IPS-NIHi7 (cell line): Measurements from ENCODE around the gene ZFHX3.

ENCODE experiments used
- DNase-seq: peaks from one replicate; pipeline ENCODE4 v3.0.0; 2012; ENCODE audit warnings: mixed read lengths; ENCODE audit errors: extremely low spot score

ZFHX3 gene

GRCh38 chr16:72901000-72901627 is 146.8 kb downstream of the ZFHX3 start:
- no peak for DNase-seq

- DNase-seq, result no peak
These were observed 149.6 kb downstream of the ZFHX3 start for GRCh38 chr16:72898216-72898825.

- DNase-seq, result no peak
These were observed 150.2 kb downstream of the ZFHX3 start for GRCh38 chr16:72897707-72898106.

GRCh38 chr16:72896485-72897118 is 151.3 kb downstream of the ZFHX3 start:
- DNase-seq, result no peak

GRCh38 chr16:72895951-72896350 is 152.0 kb downstream of the ZFHX3 start:
- no peak for DNase-seq

- no peak for DNase-seq
These were observed 153.4 kb downstream of the ZFHX3 start for GRCh38 chr16:72894293-72895151.

GRCh38 chr16:72891291-72892227 is 156.4 kb downstream of the ZFHX3 start:
- DNase-seq, result no peak

- DNase-seq, result no peak
These were observed 157.3 kb downstream of the ZFHX3 start for GRCh38 chr16:72890587-72890986.

GRCh38 chr16:72889616-72890582 is 158.0 kb downstream of the ZFHX3 start:
- DNase-seq, result no peak

GRCh38 chr16:72887537-72887936 is 160.4 kb downstream of the ZFHX3 start:
- DNase-seq, result no peak

- DNase-seq, result no peak
These were observed 161.5 kb downstream of the ZFHX3 start for GRCh38 chr16:72886346-72886974.

- no peak for DNase-seq
These were observed 163.4 kb downstream of the ZFHX3 start for GRCh38 chr16:72884573-72884972.

GRCh38 chr16:72884037-72884436 is 163.9 kb downstream of the ZFHX3 start:
- no peak for DNase-seq

GRCh38 chr16:72879846-72880245 is 168.1 kb downstream of the ZFHX3 start:
- no peak for DNase-seq

GRCh38 chr16:72878301-72879269 is 169.3 kb downstream of the ZFHX3 start:
- DNase-seq, result no peak

GRCh38 chr16:72877374-72878028 is 170.4 kb downstream of the ZFHX3 start:
- DNase-seq, result peak; percentile 57

- no peak for DNase-seq
These were observed 171.0 kb downstream of the ZFHX3 start for GRCh38 chr16:72876981-72877373.

- no peak for DNase-seq
These were observed 171.7 kb downstream of the ZFHX3 start for GRCh38 chr16:72876221-72876620.
